Measurements from ENCODE around the gene PSMB2.

DNA sequence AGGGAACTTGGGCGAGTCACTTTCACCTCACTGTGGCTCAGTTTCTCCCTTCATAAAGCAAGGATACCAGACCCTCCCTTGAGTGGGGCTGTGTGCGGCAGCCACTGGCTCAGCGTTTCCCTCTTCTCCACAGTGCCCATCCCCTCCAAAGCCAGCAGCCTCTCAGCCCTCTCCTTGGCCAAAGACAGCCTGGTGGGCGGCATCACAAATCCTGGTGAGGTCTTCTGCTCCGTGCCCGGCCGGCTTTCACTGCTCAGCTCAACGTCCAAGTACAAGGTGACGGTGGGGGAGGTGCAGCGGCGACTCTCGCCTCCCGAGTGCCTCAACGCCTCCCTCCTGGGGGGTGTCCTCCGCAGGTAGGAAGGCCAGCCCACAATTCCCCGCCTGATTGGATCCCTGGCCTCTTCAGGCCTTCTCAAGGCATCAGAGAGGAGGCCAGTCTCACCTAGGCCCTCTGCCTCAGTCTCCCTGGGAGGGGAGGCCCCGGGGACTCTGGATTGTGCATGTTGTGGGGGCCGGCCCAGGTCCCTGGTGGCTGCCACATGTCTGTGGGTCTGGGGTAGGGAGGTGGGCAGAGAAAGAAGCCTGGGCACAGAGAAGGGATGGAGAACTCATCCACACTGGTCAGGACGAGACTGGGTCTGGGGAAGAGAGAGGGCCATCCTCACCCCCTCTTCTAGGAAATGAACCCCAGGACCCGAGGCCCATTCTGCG is 53.0 kb downstream of the PSMB2 start:
- TF ChIP-seq, protein P1, sequence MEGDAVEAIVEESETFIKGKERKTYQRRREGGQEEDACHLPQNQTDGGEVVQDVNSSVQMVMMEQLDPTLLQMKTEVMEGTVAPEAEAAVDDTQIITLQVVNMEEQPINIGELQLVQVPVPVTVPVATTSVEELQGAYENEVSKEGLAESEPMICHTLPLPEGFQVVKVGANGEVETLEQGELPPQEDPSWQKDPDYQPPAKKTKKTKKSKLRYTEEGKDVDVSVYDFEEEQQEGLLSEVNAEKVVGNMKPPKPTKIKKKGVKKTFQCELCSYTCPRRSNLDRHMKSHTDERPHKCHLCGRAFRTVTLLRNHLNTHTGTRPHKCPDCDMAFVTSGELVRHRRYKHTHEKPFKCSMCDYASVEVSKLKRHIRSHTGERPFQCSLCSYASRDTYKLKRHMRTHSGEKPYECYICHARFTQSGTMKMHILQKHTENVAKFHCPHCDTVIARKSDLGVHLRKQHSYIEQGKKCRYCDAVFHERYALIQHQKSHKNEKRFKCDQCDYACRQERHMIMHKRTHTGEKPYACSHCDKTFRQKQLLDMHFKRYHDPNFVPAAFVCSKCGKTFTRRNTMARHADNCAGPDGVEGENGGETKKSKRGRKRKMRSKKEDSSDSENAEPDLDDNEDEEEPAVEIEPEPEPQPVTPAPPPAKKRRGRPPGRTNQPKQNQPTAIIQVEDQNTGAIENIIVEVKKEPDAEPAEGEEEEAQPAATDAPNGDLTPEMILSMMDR (IDR thresholded peaks at IDR 0.05), result no peak
- TF ChIP-seq POLR2AphosphoS5 (IDR thresholded peaks at IDR 0.05) (no peak), EP300 (IDR thresholded peaks at IDR 0.05) (no peak), POLR2A (IDR thresholded peaks at IDR 0.05) (no peak)
